Subcutaneous adipose tissue (tissue), 4 donors: Measurements from ENCODE around the gene PIK3C2G. TPM values are rescaled to one million over a fixed set of nuclear protein-coding genes. Genes with fewer than 3 reads are reported as not detected.

Experiments
- total RNA-seq, 4 donors: library from RNA; depleted of rRNA; stranded (reverse); fragments of >200 nt; gene quantifications; one replicate each; pipeline ENCODE4 v1.1.0, GENCODE V29; 2016
- TF ChIP-seq, protein P1 (sequence below): fragments of 450-650 bp; IDR thresholded peaks from one replicate; pipeline ENCODE4 v1.5.1; 2016; ENCODE audit warnings: low read depth, mild to moderate bottlenecking, control low read depth, antibody characterized with exemption, moderate library complexity

Gene PIK3C2G
- total RNA-seq, 4 donors from 2014 or later = 0.19 to 0.22 TPM; not detected in 2

GRCh38 chr12:18361433-18361832, 100.1 kb downstream of the PIK3C2G start:
- TF ChIP-seq, protein P1, sequence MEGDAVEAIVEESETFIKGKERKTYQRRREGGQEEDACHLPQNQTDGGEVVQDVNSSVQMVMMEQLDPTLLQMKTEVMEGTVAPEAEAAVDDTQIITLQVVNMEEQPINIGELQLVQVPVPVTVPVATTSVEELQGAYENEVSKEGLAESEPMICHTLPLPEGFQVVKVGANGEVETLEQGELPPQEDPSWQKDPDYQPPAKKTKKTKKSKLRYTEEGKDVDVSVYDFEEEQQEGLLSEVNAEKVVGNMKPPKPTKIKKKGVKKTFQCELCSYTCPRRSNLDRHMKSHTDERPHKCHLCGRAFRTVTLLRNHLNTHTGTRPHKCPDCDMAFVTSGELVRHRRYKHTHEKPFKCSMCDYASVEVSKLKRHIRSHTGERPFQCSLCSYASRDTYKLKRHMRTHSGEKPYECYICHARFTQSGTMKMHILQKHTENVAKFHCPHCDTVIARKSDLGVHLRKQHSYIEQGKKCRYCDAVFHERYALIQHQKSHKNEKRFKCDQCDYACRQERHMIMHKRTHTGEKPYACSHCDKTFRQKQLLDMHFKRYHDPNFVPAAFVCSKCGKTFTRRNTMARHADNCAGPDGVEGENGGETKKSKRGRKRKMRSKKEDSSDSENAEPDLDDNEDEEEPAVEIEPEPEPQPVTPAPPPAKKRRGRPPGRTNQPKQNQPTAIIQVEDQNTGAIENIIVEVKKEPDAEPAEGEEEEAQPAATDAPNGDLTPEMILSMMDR = no peak

- TF ChIP-seq, protein P1 = no peak
These were observed 102.0 kb downstream of the PIK3C2G start for GRCh38 chr12:18363321-18363720.

DNA sequence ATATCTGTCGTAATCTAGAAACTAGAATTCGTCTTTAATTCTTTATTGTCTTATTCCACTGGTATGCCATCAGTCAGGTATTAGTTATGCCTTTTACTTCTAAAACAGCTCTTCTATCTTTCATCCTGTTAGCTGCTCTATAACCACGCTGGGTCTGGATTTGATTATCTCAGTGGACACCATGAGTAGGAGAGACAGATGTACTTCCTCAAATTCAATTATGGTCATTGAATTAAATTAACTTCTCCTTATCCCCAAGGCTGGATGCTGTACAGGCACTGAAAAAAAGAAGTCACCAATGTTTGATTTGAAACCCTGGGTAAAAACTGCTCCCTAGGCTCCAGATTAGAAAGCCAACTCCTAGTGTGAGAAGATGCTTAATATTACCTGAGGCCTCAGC, 107.3 kb downstream of the PIK3C2G start:
- TF ChIP-seq, protein P1 = no peak

- TF ChIP-seq, protein P1 = no peak
These were observed 111.9 kb downstream of the PIK3C2G start for GRCh38 chr12:18373181-18373580.

DNA sequence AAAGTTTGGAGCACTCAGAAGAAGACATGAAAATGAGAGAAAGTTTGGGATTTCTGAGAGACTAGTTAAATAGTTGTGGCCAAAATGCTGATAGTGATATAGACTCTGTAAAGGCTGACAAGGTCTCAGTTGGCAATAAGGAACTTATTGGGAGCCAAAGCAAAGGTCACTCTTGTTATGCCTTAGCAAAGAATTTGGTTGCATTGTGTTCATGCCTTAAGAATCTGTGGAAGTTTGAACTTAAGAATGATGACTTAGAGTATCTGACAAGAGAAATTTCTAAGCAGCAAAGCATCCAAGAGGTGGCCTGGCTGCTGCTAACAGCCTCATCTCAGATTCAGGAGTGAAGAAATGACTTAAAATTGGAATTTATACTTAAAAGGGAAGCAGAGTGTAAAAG, 113.8 kb downstream of the PIK3C2G start:
- TF ChIP-seq, protein P1 = no peak

- TF ChIP-seq, protein P1 = no peak
These were observed 114.3 kb downstream of the PIK3C2G start for GRCh38 chr12:18375583-18375982.

DNA sequence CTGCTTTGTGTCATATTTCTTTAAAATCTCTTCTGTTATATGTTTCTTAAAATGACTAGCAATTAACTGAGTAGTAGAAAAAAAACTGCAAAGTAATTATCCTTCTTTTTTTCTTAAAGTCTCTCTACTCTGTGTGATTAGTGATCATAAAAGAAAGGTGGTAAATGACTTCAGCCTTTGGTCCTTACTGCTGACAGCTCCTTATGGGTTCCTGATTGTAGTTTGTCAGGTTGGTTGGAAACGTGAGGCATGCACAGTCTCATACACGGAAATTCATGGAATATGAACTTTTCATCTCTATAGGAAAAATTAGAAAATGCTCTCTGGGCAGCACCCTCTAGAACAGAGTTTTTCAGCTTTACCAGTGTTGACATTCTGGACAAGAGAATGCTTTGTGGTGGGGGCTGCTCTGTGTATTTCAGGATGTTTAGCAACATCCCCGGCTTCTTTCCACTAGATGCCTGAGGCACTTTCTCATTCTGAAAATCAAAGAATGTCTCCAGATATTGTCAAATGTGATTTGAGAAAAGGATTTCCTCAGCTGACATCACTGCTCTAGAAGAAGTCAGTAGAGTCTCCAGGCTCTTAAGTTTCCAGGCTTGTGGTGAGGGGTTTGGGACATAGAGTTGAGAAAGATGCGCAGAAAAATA, 121.0 kb downstream of the PIK3C2G start:
- TF ChIP-seq, protein P1 = no peak
